Adrenal gland (tissue), 12 donors: Measurements from ENCODE around the gene MACO1. TPM values are rescaled to one million over a fixed set of nuclear protein-coding genes. Genes with fewer than 3 reads are reported as not detected.

Experiments
- DNase-seq, 7 donors: peaks; one replicate each; pipeline ENCODE4 v3.0.0-alpha.2; 2019 to 2020
- H3K27ac ChIP-seq, 5 donors: fragments of 200-600 bp; sonication (generic) in 4 of 5; 1 replicate in 3 of 5; 2 replicates in 2 of 5; pipeline versions ENCODE4 v1.5.1 to v1.8.0; 2016 to 2020; ENCODE audit warnings: mild to moderate bottlenecking in 1 of 5
- H3K27me3 ChIP-seq: fragments of 200-600 bp; 2 replicates; pipeline ENCODE4 v1.8.0; 2021
- H3K36me3 ChIP-seq, 2 donors: fragments of 200-600 bp; replicated peaks in 1 of 2; 1 replicate in 1 of 2; 2 replicates in 1 of 2; pipeline versions ENCODE4 v1.5.1 to v1.8.0; 2018 to 2022
- H3K4me1 ChIP-seq, 2 donors: fragments of 200-600 bp; replicated peaks in 1 of 2; 1 replicate in 1 of 2; 2 replicates in 1 of 2; pipeline versions ENCODE4 v1.5.1 to v1.8.0; 2018 to 2021
- H3K4me3 ChIP-seq, 4 donors: fragments of 200-600 bp; sonication (generic) in 3 of 4; one replicate each; pipeline ENCODE4 v1.5.1; 2016 to 2018
- H3K9me3 ChIP-seq, 3 donors: fragments of 200-600 bp; sonication (generic) in 1 of 3; replicated peaks in 1 of 3; 1 replicate in 2 of 3; 2 replicates in 1 of 3; pipeline versions ENCODE4 v1.5.1 to v1.8.0; 2016 to 2021
- POLR2A ChIP-seq, 2 donors: fragments of 450-650 bp; IDR thresholded peaks; one replicate each; pipeline ENCODE4 v1.6.1; 2017; ENCODE audit warnings: antibody characterized with exemption in 2 of 2, mild to moderate bottlenecking in 2 of 2, moderate library complexity in 1 of 2
- WGBS, 4 donors: extraction: QIAGEN DNeasy Blood & Tissue Kit in 2 of 4; methylation state at CpG; one replicate each; pipeline versions ENCODE4 v1.1.5 to v1.1.7; 2013 to 2017; 5-methylcytosine and 5-hydroxymethylcytosine counted together
- intact Hi-C, 2 donors: fragments of 100-400 bp; cut with DNase I; formaldehyde crosslinking; loops; one replicate each; pipeline versions ENCODE4 v1.14.1 to v1.15.0; 2022 to 2023
- polyA plus RNA-seq, 3 donors: library from polyadenylated mRNA; stranded (reverse); fragments of 200-250 nt in 2 of 3; fragments of 350-450 nt in 1 of 3; fragmentation: Illumina TruSeq in 1 of 3; extraction: RNeasy Lipid Tissue Mini Kit (QIAGEN cat#74804) in 1 of 3; gene quantifications; one replicate each; pipeline ENCODE4 v1.2.3, GENCODE V29; 2013 to 2014
- total RNA-seq, 9 donors: library from RNA; depleted of rRNA in 4 of 9; stranded (reverse); fragments of >200 nt in 4 of 9; fragments of 120-200 nt in 1 of 9; fragmentation: NEBNext Ultra II Directional in 1 of 9; extraction: Animal tissue kit (Norgen Biotek cat#: 25700) in 1 of 9; gene quantifications; one replicate each; pipeline versions ENCODE4 v1.1.0 to v1.2.4, GENCODE V29; 2013 to 2023
- TF ChIP-seq, protein P1 (sequence below), 6 experiments: fragments of 450-650 bp in 4 of 6; fragments of 200-600 bp in 2 of 6; sonication (generic) in 1 of 6; IDR thresholded peaks; 1 replicate in 5 of 6; 2 replicates in 1 of 6; pipeline versions ENCODE4 v1.5.1 to v1.8.0; 2016 to 2021; ENCODE audit warnings: antibody characterized with exemption in 6 of 6, mild to moderate bottlenecking in 2 of 6, moderate library complexity in 1 of 6
- donor health status: healthy with polysubstance abuse.
- donor health status: Bipolar disorder and iron deficiency.
- donor health status: DM: yes; HTN: yes; CAD: no.
- donor health status: DM: no; HTN: no; CAD: no.
- donor health status: DM: no; HTN: no; CAD: no.
- donor health status: DM: yes; HTN: yes; CAD: no.

The MACO1 gene
- total and polyA plus RNA-seq, 12 donors, result 15.1 to 48.4 (median 29.6) TPM

DNA sequence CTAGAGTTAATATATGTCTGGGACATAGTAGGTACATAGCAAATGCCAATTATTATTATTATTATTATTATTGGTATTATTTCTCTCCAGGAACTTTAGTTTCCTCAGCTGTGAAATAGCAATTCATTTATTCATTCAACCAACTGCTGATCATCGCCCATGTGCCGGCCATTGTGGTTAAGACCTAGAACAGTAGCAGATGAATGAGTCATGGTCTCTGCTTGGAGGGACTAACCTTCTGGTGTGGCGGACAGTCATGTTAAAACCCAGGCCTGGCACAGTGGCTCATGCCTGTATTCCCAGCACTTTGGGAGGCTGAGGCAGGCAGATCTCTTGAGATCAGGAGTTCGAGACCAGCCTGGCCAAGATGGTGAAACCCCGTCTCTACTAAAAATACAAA lies 88.9 kb downstream of the MACO1 start:
- DNase-seq, result no peak
- intact Hi-C loops, result loop anchor here (5.0 to 10.0 kb wide), 2 partner anchors 117 to 235 kb away; no protein-coding TSS in a partner anchor
- no peaks in the 10 kb centered on the region for H3K9me3 ChIP-seq
- H3K4me1 ChIP-seq, result no peaks in the 10 kb centered on the region
- H3K4me3 ChIP-seq, result no peak overlapping the region
- H3K27ac ChIP-seq, result no peak overlapping the region
- TF ChIP-seq, protein P1, sequence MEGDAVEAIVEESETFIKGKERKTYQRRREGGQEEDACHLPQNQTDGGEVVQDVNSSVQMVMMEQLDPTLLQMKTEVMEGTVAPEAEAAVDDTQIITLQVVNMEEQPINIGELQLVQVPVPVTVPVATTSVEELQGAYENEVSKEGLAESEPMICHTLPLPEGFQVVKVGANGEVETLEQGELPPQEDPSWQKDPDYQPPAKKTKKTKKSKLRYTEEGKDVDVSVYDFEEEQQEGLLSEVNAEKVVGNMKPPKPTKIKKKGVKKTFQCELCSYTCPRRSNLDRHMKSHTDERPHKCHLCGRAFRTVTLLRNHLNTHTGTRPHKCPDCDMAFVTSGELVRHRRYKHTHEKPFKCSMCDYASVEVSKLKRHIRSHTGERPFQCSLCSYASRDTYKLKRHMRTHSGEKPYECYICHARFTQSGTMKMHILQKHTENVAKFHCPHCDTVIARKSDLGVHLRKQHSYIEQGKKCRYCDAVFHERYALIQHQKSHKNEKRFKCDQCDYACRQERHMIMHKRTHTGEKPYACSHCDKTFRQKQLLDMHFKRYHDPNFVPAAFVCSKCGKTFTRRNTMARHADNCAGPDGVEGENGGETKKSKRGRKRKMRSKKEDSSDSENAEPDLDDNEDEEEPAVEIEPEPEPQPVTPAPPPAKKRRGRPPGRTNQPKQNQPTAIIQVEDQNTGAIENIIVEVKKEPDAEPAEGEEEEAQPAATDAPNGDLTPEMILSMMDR (IDR thresholded peaks at IDR 0.05), result no peak
- no peak for TF ChIP-seq POLR2A (IDR thresholded peaks at IDR 0.05)
- WGBS, 4 donors, result 76 to 96% (median 84%) methylated on average over 3 to 5 of the region's 5 CpGs
- H3K36me3 ChIP-seq, result no peaks in the 10 kb centered on the region
- H3K27me3 ChIP-seq, result no peaks in the 10 kb centered on the region

DNA sequence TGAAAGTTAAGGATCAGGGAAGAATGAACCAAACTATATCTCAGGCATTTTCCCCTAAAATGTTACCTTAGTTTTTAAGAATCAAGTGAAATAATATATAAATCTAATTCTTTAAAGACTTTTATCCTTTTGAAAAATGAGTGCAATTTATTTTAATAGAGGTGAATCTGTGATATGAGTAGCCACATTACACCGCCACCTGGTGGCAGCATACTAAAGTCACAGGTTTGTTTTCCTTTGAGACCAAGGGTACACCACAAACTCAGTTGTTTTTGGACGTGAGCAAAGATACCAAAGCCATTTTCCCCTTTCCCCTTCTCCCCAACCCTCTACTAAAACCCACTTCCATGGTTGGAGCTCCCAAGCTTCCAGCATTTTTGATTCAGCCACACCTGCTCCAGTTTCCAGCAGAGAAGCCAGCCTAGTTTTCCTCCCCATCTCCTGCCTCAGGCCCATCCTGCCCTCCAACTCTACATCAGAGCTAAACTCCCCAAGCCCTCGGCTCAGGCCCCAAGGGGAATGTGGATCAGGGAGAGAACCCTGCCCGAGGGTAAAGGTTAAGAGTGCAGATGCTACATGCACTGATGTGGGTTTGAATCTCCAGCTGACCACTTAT lies 89.9 kb downstream of the MACO1 start:
- intact Hi-C loops, result loop anchor here (5.0 to 10.0 kb wide), 2 partner anchors 118 to 236 kb away; no protein-coding TSS in a partner anchor
- no peaks in the 10 kb centered on the region for H3K9me3 ChIP-seq
- TF ChIP-seq POLR2A (IDR thresholded peaks at IDR 0.05), result no peak
- TF ChIP-seq, protein P1 (IDR thresholded peaks at IDR 0.05), result peak; percentile 72 to 90 (median 80)
- H3K27me3 ChIP-seq, result no peaks in the 10 kb centered on the region
- H3K36me3 ChIP-seq, result no peaks in the 10 kb centered on the region
- WGBS, 4 donors, result 9 to 15% (median 13%) methylated on average over 4 of the region's 4 CpGs
- H3K27ac ChIP-seq, result no peak overlapping the region
- H3K4me1 ChIP-seq, result no peaks in the 10 kb centered on the region
- no peak overlapping the region for H3K4me3 ChIP-seq
- peak; percentile 58 to 90 (median 74) for DNase-seq

DNA sequence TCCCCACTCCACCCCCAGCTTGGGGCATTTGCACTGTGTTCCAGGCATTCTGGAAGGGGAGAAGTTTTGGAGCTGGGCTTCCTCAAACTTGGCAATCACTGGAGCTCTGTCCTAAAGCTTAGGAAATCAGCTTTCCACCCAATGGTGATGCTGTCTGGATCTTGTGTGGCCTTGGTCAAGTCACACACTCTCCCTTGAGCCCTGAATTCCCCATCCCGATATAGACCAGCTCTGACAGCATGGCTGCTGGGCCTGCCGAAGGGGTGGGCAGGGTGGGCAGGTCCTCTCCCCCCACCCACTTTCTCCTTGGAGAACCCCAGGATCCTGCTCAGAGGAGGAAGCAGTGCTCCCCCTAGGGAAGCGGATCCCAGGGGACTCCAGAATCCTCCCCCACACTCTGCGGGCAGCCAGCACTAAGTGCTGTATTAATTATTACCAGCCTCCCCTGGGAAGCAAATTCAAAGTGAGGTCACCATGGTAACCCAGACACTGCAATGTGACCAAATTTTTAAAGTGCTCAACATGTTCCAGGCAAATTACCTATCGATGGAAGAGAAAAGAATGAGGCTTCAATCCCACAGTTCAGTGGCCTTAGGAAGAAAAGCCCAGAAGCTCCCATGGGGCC lies 91.4 kb downstream of the MACO1 start:
- 75 to 90% (median 86%) methylated on average over 5 of the region's 5 CpGs for WGBS, 4 donors
- DNase-seq, result no peak
- Histone ChIP-seq H3K27me3 (no peaks in the 10 kb centered on the region), H3K9me3 (no peaks in the 10 kb centered on the region), H3K4me1 (no peaks in the 10 kb centered on the region), H3K27ac (no peak overlapping the region), H3K36me3 (no peaks in the 10 kb centered on the region), H3K4me3 (no peak overlapping the region)
- intact Hi-C loops, result loop anchor here (5.0 to 10.0 kb wide), 2 partner anchors 120 to 237 kb away; no protein-coding TSS in a partner anchor
- no peak for TF ChIP-seq POLR2A (IDR thresholded peaks at IDR 0.05)
- TF ChIP-seq, protein P1 (IDR thresholded peaks at IDR 0.05), result no peak

DNA sequence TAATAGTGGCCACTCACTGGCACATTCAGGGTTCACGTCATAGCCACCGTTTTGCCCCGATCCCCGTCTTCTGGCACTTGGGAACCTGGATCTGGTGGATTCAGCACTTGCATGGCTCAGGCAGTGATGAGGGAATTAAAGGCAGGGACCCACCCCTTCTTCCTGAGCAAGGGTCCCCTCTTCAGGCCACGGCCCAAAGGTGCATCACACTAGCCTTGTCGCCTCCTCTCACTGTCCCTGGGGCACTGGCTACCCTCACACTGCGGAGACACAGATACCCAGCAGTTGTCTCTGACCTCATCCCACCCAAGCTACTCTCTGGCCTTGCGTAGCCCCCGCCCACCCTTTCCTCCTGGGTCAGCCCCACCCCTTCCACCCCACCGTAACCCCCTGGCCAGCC lies 92.8 kb downstream of the MACO1 start:
- H3K36me3 ChIP-seq, result no peaks in the 10 kb centered on the region
- H3K27me3 ChIP-seq, result no peaks in the 10 kb centered on the region
- H3K27ac ChIP-seq, result no peak overlapping the region
- no peaks in the 10 kb centered on the region for H3K9me3 ChIP-seq
- WGBS, 4 donors, result 59 to 72% (median 69%) methylated on average over 9 to 10 of the region's 10 CpGs
- no peaks in the 10 kb centered on the region for H3K4me1 ChIP-seq
- no peak for TF ChIP-seq POLR2A (IDR thresholded peaks at IDR 0.05)
- TF ChIP-seq, protein P1 (IDR thresholded peaks at IDR 0.05), result peak in 4 of 6 experiments; percentile 14 to 39 (median 22)
- peak in 2 of 7 donors; percentile 51 to 61 for DNase-seq
- intact Hi-C loops, result loop anchor here (5.0 to 10.0 kb wide), 2 partner anchors 121 to 239 kb away; no protein-coding TSS in a partner anchor
- H3K4me3 ChIP-seq, result no peak overlapping the region
